HG02973 (cell line): Measurements from ENCODE around the gene SLAMF1.
"Not testable (repeated sequence)": the region's sequence is repeated elsewhere in the genome, so short reads cannot be mapped to it uniquely, and the experiment has no call there.

Experiments used
- ATAC-seq: cut with Tn5 transposase; IDR thresholded peaks from one replicate; pipeline ENCODE4 v1.9.1; 2021; ENCODE audit warnings: moderate library complexity; ENCODE audit not compliant: unreplicated experiment

Gene SLAMF1

DNA sequence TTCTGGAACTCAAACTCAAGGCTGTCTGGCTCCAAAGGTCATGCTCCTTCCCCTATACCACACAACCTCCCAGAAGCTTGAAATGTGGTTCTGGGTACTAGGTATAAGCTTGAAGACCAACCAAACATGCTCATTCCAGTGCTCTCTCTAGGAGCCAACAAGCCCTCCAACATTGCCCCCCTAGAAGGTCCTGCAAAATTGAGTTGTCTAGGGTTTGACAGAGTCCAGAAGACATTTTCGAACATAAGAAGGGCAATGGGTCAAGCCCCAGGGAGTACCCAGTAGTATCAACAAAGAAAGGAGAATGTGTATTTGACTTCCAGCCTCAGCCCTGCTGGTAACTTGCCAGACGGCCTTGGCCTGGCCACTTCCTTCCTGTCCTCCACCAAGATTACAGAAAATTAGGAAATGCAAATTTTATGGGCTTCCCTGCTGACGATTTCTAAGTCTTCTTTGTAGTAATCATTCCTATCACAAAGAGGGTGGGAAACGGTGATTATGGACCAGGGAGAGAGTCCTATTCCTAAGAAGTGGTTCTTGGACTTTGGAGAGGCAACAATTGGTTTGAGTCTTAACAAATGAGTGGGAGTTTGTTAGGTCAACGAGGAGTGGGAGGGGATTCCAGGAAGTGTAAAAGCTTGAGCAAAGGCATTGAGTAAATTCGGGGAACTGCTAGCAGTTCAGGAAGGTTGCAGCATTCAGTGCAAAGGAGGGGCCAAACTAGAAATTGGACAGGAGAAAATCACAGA, 18.7 kb upstream of the SLAMF1 start:
- ATAC-seq = no peak

DNA sequence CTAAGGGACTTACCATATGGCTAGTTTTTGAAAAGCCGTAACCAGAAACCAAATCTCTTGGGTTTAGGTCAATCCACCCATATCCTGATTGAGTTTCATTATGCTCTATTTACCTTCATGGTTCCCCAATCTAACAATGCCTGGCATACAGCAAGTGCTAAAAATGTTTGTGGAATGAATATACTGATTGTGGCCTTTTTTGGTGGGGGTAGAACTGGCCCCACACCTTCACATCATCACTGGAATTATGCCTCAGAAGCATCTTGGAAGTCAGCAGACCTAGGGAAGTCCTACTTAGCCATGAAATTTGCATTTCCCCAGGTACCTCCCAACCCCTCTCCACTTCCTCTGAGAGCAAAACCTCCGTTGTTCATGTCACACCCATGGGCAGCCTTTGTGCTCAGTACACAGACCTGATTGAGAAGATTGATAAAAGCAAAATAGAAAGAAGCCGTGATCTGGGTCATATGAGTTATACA, 17.8 kb upstream of the SLAMF1 start:
- peak; percentile 65 for ATAC-seq

DNA sequence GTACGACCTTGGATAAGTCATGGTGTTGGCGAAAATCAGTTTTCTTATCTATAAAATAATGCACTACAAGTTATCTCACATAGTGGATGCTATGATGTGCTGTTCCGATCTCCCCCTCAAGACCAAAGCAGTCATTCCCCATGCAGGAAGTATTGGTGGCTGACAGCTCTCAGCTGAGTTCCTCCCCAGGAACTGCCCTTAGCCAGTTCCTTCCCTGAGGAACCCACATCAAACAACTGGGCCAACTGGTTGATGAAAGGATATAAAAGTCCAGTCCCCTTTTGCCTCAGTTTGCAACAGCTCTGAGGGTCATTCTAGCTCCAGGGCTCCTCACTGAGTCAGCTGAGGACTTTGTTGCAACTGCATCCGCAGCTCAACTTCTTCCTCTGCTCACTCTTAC, 16.1 kb upstream of the SLAMF1 start:
- no peak for ATAC-seq

DNA sequence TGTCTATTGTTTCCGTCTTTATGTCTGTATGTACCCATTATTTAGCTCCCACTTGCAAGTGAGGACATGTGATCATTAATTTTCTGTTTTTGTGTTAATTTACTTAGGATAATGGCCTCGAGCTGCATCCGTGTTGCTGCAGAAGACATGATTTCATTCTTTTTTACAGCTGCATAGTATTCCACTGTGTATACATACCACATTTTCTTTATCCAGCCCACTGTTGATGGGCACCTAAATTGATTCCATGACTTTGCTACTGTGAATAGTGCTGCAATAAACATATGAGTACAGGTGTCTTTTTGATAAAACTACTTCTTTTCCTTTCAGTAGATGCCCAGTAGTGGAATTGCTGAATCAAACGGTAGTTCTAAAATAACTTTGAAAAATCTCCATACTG, 12.7 kb upstream of the SLAMF1 start:
- ATAC-seq = no peak

DNA sequence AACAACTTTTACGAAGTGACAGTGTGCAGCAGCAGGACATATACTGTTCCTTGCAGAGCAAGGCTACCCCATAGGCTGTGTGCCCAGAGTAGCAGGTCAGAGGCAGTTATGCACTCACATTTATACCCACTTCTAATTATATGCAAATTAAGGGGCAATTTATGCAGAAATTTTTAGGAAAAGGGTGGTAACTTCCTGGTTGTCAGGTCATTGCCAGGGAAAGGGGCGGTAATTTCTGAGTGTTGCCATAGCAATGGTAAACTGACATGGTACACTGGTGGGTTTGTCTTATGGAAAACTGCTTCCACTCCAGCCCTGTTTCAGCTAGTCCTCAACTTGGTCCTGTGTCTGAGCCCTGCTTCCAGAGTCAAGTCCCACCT, 12.0 kb upstream of the SLAMF1 start:
- ATAC-seq = no peak

DNA sequence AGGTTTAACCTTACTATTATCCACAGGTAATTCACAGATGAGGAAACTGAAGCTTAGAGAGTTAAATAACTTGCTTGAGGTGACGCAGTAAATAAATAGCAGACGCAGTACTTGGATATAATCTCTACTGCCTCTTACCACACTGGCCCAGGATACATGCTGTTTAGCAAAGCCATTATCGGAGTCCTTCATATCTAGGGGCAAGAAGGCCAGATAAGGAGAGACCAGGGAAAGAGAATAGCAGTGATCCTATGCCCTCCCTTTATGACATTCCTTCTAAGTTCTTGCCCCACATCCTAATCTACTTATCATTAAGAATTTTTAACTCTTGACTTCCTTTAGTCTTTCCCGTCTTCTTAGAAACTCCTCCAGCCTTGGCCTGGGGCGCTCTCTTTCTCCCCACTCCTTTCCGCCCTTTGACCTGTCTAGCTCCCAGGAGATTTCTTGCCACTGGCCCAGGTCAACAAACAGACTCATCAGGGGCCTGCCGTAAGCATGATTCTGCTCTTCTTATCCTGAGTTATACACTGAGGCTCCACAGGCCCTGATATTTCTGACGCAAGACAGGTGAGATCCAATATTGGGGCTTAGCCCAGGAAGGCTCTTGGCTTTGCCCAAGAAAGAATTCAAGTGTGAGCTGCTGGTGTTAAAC, 11.4 kb upstream of the SLAMF1 start:
- ATAC-seq = no peak

DNA sequence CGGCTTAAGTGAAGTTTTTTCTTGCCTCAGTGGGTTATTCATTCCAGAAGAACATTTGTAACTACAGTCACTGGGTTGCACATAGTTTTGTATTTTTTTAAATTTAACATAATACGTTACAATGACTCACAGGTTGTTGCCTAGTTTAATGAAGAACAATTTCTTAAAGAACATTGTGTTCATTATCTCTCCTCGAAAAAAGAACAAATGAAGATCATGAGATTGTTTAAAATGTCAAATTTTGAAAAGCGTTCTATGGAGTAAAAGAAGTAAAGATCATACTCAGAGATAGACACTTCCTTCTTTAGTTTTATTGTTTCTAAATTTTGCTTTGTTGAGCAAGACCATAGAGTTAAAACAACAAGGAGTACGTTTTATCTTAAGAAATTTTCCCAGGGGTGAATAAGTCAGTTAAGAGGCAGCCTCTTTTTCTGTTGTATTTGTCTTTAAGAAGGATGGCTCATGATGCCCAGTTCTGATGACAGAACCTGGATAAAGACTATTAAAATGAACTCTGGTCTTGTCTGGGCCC, 10.5 kb upstream of the SLAMF1 start:
- no peak for ATAC-seq

DNA sequence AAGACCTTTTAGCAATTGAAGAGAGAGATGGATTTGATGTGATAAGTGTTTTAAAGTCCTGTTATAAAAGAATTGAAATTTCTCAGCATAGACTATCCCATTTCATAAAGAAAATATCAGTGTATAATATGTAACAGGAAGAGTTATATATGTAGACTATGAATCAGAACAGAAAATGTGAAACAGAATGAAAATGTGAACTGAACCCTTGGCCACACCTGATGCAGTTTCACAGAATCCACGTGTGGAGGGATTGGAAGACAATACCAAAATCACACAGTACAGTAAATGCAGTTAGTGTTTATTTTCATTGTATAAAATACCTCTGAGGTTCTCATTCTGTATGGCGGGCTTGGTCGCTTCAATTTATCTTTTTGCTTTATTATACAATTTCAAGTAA, 9.9 kb upstream of the SLAMF1 start:
- no peak for ATAC-seq

DNA sequence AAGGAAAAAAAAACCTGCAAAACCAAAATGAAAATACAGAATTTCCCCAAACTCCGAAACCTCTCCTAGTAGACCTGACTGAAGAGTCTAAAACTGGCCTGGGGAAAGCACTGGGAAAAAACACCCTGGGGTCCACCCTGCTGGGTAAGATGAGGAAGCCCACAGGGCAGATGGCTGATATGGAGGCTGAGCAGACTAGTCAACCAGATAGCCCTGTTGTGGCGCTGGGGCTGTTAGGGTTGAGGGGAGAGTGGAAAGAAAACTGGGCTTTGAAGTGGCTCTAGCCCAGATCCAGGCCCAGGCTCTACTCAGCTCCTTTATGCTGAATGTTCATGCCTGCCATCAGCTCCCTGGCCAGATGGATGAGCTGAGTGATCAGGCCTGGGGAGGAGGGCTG, 6.8 kb upstream of the SLAMF1 start:
- ATAC-seq = peak; percentile 39

DNA sequence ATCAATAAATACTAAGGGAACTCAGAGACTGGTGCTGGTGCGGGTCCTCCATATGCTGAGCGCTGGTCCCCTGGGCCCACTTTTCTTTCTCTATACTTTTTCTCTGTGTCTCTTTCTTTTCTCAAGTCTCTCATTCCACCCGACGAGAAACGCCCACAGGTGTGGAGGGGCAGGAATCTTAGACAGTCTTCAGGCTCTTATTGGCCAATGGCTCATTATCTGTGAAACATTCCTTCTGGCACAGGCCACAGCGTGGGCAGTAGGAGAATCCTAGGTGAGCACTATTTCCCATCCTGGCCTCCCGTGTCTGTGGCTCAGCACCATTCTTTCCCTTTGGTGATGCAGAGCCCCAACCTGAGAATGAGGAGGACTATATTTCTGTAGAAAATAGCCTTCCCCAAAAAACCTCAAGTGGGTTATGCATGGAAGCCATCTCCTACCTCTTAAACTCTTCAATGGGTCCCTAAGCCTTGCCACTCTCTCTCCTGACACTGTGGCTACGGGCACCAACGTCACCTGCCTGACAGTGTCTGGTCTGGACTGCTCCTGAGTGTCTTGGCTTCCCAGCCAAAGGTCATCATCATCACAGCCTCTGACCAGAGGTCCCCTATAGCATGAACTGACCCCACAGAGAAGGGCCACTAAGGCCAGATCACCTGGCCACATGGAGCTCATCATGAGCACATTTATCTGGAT, 6.2 kb upstream of the SLAMF1 start:
- no peak for ATAC-seq

DNA sequence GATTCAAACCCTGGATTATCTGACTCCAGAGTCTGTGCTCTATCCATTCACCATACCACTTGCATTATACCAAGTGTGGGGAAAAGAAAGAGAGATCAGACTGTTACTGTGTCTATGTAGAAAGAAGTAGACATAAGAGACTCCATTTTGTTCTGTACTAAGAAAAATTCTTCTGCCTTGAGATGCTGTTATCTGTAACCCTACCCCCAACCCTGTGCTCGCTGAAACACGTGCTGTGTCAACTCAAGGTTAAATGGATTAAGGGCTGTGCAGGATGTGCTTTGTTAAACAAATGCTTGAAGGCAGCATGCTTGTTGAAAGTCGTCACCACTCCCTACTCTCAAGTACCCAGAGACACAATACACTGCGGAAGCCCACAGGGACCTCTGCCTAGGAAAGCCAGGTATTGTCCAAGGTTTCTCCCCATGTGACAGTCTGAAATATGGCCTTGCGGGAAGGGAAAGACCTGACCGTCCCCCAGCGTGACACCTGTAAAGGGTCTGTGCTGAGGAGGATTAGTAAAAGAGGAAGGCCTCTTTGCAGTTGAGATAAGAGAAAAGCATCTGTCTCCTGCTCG, 5.3 kb upstream of the SLAMF1 start:
- not testable (repeated sequence) for ATAC-seq

DNA sequence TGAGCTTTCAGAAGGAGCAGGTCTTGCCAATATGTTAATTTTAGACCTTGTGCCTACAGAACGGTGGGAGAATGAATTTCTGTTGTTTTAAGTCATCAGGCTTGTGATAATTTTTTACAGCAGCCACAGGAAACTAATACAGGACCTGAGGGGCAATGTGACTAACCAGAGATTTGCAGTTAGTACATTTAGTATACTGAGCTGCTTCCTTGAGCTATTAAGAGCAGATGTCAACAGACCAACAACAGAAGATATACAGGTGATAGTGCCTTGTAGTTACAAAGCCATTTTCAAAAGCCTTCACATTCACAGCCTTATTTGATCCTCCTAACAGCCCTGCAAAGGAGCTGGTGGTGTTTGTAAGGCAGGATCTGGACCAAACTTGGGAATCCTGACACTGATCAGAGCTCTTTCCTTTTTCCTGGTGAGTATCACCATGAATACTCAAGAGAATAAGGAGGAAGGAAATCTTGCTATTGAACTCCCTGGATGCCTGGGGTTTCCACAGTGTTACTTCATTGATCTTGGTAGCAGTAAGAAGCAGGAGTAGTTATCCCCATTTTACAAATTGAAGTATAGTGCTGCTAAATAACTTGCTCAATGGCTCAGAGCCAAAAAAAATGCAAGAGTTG, 4.7 kb upstream of the SLAMF1 start:
- no peak for ATAC-seq

DNA sequence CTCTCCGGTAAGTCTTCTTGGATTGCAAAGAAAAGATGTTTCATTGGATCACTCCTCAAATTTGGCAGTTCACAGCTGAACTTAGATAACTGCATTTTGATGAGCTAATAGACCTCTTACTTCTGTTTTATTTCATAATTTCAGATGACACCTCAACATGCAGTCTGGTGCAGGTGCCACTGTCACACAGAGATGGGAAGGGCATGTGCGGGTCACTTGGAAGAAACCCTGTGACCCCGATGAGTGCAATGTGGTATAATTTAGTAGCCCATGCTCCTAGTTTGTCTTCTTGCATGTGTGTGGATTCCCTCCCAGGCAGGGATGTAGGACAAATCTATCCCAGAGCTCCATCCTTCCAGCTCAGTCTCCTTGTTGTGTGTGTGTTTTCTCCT, 481 bp upstream of the SLAMF1 start:
- no peak for ATAC-seq

DNA sequence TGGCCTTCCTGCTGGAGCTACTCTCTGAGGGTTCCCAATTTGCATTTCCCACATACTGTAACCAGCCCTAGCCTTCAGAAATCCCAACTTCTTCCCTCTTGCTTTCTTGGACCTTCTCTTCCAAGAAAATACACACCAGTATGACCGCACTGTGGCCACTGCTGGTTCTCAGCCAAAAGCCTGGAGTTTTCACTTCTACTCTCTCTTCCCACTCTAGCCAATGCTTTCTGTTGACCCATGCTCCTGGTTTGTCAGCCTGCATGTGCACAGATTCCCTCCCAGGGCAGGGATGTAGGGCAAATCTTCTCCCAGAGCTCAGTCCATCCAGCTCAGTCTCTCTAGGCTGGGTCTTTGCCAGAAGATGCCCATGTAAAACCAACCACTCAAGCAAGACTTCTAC, 664 bp downstream of the SLAMF1 start:
- ATAC-seq = no peak

DNA sequence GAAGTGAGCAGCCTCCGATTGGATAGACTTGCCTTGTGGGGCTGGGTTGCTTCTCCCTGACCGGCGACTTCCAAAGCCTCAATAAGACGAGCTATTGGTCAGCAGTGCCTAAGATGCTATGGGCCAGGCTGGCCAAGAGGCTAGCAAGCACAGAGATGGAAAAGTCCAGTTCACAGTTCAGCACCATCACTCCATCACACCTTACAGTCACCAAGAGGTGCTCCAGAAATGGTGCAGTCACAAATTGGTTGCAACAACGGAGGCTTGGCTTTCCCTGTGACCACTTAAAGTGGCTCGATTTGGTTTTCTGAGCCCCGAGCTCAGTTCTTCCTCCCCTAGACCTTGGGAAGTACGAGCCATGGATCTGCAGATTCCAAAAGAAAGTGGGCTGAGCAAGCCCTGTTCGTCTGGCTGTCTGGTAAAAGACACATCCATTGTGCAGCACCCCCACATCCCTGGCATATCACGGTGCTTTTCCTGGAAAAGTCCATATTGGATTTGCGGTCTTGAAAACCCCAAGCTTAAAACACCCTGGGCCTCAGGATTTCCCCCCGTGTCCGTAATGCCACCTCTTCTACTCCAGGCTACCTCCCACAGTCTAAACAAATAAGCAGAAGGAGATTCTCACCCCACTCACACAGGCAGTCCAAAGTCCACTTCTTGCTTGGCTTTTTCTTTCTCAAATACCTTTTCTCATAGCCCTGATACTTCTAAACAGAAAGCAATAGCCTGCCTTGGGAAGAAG, 1.3 kb downstream of the SLAMF1 start:
- no peak for ATAC-seq

DNA sequence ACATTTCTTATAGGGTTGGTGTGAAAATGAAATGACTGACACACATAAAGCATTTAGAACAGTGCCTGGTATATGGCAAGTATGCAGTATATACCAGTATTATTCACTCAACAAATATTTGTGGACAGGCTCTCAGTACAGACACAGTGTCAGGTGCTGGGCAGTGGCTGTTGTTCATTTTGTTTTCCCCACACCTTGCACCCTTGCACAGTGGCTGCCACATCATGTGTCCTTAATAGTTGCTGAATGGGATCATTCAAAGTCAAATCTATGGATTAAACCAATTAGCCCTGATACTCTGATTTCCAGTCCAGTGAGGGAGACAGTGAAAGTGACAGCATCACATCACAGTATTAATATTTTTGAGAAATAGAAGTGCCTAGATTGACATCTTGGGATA, 2.4 kb downstream of the SLAMF1 start:
- no peak for ATAC-seq

DNA sequence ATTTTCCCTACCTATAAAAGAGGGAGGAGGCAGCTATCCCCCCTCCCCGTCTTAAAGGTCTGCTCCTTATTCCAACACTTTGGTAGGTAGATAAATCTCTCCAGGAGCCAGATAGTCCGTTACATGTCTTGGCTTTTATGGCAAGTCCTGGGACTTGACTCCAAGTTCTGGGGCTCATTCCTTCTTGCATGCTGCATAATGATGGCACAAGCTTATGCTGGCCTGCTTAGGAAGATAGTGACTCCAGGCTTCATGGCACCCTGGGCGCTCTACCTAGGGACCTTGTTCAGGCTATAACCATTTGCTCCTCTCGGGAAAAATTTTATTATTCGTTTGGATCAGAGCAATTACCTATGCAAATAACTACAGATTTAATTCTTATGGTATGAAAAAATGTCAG, 3.7 kb downstream of the SLAMF1 start:
- ATAC-seq = no peak

DNA sequence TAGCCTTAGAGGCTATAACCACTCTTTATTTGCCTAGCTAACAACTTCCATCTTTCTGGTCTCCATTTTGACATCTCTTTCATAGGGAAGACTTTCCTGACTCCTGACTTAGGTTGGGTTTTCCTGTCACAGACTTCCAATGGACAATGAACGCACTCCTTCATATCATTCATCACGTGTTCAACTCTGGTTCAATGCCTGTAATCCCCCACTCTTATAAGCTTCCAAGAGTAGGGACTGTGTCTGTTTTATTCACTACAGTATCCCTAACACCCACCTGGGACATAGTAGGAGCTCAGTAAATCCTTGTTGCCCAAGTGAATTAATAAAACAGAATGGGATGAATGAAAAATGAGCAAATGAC, 4.6 kb downstream of the SLAMF1 start:
- ATAC-seq = no peak

DNA sequence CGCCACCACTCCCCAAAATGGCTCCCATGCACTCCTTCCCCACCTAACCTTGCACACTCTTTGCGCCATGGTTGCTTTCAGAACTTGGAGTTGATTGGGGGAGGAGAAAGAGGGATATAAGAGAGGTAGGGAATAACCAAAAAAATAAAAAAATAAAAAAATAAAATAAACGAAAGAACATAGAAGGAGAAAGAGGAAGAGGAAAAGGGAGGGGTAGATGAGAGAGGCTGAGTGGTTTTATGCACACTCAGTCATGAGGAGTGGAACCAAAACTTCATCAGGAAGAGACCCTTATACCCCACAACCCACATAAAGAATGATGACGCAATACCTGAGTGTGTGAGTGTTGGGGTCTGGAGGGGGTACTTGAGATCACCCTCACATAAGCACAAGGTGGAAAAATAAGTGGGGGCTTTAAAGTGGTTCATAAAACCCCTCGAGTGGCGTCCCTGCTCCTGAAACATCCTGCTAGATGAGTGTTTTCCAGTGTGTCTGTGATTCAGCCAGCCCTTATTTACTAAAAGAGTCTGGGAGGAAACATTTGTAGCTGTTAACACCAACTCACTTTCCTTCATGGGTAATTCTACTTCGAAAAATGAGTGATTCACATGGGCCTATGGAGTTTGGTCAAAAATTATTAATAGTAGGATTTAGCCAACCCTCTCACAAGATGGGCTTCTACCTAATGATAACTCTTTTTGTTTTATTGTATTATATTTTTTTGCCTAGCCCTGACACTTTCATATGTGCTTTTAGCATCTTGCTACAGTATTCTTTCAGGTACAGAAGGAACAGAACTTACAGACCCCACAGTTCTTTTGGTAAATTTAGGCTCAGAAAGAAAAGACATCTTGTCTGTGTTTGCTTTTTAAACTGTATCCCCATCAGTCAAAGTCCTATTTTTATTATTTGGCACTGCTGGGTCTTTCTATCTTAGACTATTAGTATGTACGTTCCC, 5.2 kb downstream of the SLAMF1 start:
- no peak for ATAC-seq
